Astrocyte (in vitro differentiated cells and primary cell): ENCODE measurements around the gene CENPW.

Experiments used
- CTCF ChIP-seq: IDR thresholded peaks from 2 replicates; pipeline ENCODE4 v1.5.1; 2011; ENCODE audit warnings: low read depth, mild to moderate bottlenecking, inconsistent platforms, low read length, moderate library complexity; ENCODE audit not compliant: insufficient read depth
- EZH2 ChIP-seq: IDR thresholded peaks from 2 replicates; pipeline ENCODE4 v1.6.1; 2012; ENCODE audit warnings: mild to moderate bottlenecking, low read length, inconsistent platforms; ENCODE audit not compliant: insufficient read depth

DNA sequence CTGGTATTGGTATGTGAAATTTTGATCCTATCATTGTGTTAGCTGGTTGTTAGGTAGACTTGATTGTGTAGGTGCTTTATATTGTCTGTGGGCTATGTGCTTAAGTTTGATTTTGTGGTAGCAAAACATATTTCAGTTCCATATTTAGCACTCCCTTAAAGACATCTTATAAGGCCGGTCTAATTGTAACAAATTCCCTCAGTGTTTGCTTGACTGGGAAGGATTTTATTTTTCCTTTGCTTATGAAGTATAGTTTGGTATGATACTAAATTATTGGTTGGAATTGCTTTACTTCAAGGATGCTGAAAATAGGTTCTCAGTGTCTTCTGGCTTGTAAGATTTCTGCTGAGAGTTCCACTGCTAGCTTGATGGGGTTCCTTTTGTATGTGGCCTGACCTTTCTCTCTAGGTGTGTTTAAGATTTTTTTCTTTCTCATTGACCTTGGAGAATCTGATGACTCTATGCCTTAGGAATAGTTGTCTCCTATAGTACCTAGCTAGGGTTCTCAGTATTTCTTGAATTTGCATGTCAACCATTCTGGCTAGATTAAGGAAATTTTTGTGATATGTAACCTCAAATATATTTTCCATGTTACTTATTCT lies 20.1 kb downstream of the CENPW start:
- TF ChIP-seq CTCF (no peak), EZH2 (no peak)
